ENCODE measurements around the gene FRA10AC1. TPM values are rescaled to one million over a fixed set of nuclear protein-coding genes. Genes with fewer than 3 reads are reported as not detected.
A peak's percentile ranks its signal among the peaks of the same experiment; 100 is the strongest.

Gene FRA10AC1
- total and polyA plus RNA-seq, 10 of the 15 experiments (the other 5 are each of a cell fraction or from before 2014, with no cell fraction given) = 5.3 to 18.1 (median 9.9) TPM

- TF ChIP-seq USF1 (IDR thresholded peaks at IDR 0.05; ENCODE audit: borderline replicate concordance, extremely low read length, insufficient read depth, low read depth, low read length) (no peak), CREB1 (IDR thresholded peaks at IDR 0.05; ENCODE audit: low read depth) (no peak), EGR1 (IDR thresholded peaks at IDR 0.05; ENCODE audit: borderline replicate concordance in 1 of 2, low read depth in 2 of 2, low read length in 2 of 2) (no peak), MTA3 (IDR thresholded peaks at IDR 0.05; ENCODE audit: borderline replicate concordance, low read length) (no peak), CHD4 (IDR thresholded peaks at IDR 0.05) (no peak), ZBED1 (IDR thresholded peaks at IDR 0.05; ENCODE audit: borderline replicate concordance) (no peak), PAX8 (IDR thresholded peaks at IDR 0.05) (no peak)
Measured at GRCh38 chr10:93749218-93749799, 46.9 kb upstream of the FRA10AC1 start (continued).

DNA sequence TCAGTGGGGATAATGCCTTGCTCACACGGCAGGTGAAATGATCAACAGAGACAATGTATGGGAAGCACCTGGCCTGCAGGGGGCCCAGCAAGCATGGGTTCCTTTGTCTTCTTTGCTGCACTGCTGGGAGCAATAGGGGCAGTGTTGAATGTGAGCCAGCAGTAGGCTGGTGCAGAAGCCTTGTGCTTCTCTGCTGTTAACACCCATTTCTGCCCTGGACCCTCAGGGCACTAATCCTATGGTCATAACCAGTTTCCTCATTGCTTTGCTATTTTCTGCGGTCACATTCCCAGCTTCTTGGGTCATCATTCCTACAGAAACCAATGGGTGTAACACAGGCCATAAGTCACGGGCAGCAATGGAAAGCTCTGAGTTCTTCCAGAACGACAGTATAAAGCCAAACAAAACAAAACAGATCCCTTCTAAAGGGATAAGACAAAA is 44.5 kb upstream of the FRA10AC1 start:
- Histone ChIP-seq H2AFZ (ENCODE audit: control insufficient read depth, low read depth, low read length) (no peak overlapping the region), H3K9ac (ENCODE audit: control insufficient read depth, insufficient read depth, low read length) (no peak overlapping the region), H3K9me3 (replicated peaks; ENCODE audit: control insufficient read depth, insufficient read depth, low read length) (no peaks in the 10 kb centered on the region), H4K20me1 (ENCODE audit: control insufficient read depth, insufficient read depth) (no peaks in the 10 kb centered on the region), H3K27me3 (replicated peaks in 1 of 2; ENCODE audit: control insufficient read depth in 2 of 2, insufficient read depth in 2 of 2, low read length in 1 of 2) (no peaks in the 10 kb centered on the region), H3K4me3 (no peak overlapping the region), H3K4me1 (ENCODE audit: control insufficient read depth, insufficient read depth, low read length) (no peaks in the 10 kb centered on the region; the same call in none of the 2 replicates), H3K36me3 (ENCODE audit: control insufficient read depth in 2 of 2, insufficient read depth in 2 of 2, low read length in 1 of 2) (no peaks in the 10 kb centered on the region), H3K4me2 (ENCODE audit: control insufficient read depth, insufficient read depth) (no peak overlapping the region), H3K27ac (ENCODE audit: control insufficient read depth, insufficient read depth) (no peak overlapping the region), H3K79me2 (ENCODE audit: control insufficient read depth, insufficient read depth, low read length) (no peaks in the 10 kb centered on the region)
- ChIA-PET SMC1A (ENCODE audit: uncharacterized antibody, unreplicated experiment) (interaction anchor here (0.8 to 3.7 kb wide), 3 partner anchors 27 to 69 kb away, joined by 3 to 13 read pairs (median 3); no protein-coding TSS in a partner anchor), CTCF (interaction anchor here (0.7 to 4.0 kb wide), 3 partner anchors 13 to 68 kb away, joined by 3 to 31 read pairs (median 4); no protein-coding TSS in a partner anchor), POLR2A (interaction anchor here (0.5 to 1.0 kb wide), 3 partner anchors 106 to 599 kb away, joined by 3 to 4 read pairs (median 3); no protein-coding TSS in a partner anchor), RAD21 (ENCODE audit: unreplicated experiment) (no interaction called here)
- FAIRE-seq (no peak), ATAC-seq (peak; percentile 55), DNase-seq (ENCODE audit: low read depth, low spot score) (no peak)
- intact Hi-C loops (cut with micrococcal nuclease; ENCODE audit: unreplicated experiment) (loop anchor here (5.0 kb wide), 1 partner anchor 70 kb away; no protein-coding TSS in a partner anchor), in situ Hi-C loops (cut with MboI) (no loop called here)
- BruUV-seq (replicated peaks) = no TSS peak
- TF ChIP-seq FOXM1 (IDR thresholded peaks at IDR 0.05; ENCODE audit: low read depth, low read length) = no peak
- TF ChIP-seq POLR2AphosphoS2 (IDR thresholded peaks at IDR 0.05; ENCODE audit: low read depth, low read length) = no peak
- TF ChIP-seq, protein P1, sequence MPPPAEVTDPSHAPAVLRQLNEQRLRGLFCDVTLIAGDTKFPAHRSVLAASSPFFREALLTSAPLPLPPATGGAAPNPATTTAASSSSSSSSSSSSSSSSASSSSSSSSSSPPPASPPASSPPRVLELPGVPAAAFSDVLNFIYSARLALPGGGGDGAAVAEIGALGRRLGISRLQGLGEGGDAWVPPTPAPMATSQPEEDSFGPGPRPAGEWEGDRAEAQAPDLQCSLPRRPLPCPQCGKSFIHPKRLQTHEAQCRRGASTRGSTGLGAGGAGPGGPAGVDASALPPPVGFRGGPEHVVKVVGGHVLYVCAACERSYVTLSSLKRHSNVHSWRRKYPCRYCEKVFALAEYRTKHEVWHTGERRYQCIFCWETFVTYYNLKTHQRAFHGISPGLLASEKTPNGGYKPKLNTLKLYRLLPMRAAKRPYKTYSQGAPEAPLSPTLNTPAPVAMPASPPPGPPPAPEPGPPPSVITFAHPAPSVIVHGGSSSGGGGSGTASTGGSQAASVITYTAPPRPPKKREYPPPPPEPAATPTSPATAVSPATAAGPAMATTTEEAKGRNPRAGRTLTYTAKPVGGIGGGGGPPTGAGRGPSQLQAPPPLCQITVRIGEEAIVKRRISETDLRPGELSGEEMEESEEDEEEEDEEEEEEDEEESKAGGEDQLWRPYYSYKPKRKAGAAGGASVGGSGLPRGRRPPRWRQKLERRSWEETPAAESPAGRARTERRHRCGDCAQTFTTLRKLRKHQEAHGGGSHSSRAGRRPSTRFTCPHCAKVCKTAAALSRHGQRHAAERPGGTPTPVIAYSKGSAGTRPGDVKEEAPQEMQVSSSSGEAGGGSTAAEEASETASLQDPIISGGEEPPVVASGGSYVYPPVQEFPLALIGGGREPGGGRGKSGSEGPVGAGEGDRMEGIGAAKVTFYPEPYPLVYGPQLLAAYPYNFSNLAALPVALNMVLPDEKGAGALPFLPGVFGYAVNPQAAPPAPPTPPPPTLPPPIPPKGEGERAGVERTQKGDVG (CRISPR knock-in tag; IDR thresholded peaks at IDR 0.05) = no peak
- TF ChIP-seq TCF3 (IDR thresholded peaks at IDR 0.05; ENCODE audit: borderline replicate concordance, insufficient read depth, low read depth, low read length) = no peak
- 0 out of 2 replicates have a peak, but pooled peaks have one; percentile 5 for TF ChIP-seq RAD21 (IDR thresholded peaks at IDR 0.05; ENCODE audit: insufficient read depth, low read depth, low read length)
- no peak for TF ChIP-seq POLR2AphosphoS5 (IDR thresholded peaks at IDR 0.05; ENCODE audit: low read length)
- TF ChIP-seq, protein P2, sequence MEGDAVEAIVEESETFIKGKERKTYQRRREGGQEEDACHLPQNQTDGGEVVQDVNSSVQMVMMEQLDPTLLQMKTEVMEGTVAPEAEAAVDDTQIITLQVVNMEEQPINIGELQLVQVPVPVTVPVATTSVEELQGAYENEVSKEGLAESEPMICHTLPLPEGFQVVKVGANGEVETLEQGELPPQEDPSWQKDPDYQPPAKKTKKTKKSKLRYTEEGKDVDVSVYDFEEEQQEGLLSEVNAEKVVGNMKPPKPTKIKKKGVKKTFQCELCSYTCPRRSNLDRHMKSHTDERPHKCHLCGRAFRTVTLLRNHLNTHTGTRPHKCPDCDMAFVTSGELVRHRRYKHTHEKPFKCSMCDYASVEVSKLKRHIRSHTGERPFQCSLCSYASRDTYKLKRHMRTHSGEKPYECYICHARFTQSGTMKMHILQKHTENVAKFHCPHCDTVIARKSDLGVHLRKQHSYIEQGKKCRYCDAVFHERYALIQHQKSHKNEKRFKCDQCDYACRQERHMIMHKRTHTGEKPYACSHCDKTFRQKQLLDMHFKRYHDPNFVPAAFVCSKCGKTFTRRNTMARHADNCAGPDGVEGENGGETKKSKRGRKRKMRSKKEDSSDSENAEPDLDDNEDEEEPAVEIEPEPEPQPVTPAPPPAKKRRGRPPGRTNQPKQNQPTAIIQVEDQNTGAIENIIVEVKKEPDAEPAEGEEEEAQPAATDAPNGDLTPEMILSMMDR (IDR thresholded peaks at IDR 0.05 in 2 of 3, conservative IDR thresholded peaks at IDR 0.05 in 1 of 3; ENCODE audit: control insufficient read depth in 2 of 3, extremely low read depth in 1 of 3, insufficient read depth in 1 of 3, low read depth in 3 of 3, low read length in 3 of 3) = peak; percentile 26 to 44 (median 41); a peak in 4 of 6 replicates
- 61% methylated on average over 4 of the region's 4 CpGs for WGBS (ENCODE audit: insufficient coverage, insufficient replicate concordance, low lambda C conversion rate, missing lambda C conversion rate)
